ENCODE measurements around the gene IFT20.
"Not testable (repeated sequence)": the region's sequence is repeated elsewhere in the genome, so short reads cannot be mapped to it uniquely, and the experiment has no call there.

IFT20 gene

GRCh38 chr17:28298449-28298848, 36.8 kb downstream of the IFT20 start:
- DNase-seq = no peak

- DNase-seq = no peak
Measured at GRCh38 chr17:28295677-28296578, 39.3 kb downstream of the IFT20 start.

- no peak for DNase-seq
Measured at GRCh38 chr17:28293994-28294393, 41.3 kb downstream of the IFT20 start.

GRCh38 chr17:28292878-28293277, 42.4 kb downstream of the IFT20 start:
- DNase-seq = not testable (repeated sequence)

- no peak for DNase-seq
Measured at GRCh38 chr17:28291780-28292330, 43.4 kb downstream of the IFT20 start.

DNA sequence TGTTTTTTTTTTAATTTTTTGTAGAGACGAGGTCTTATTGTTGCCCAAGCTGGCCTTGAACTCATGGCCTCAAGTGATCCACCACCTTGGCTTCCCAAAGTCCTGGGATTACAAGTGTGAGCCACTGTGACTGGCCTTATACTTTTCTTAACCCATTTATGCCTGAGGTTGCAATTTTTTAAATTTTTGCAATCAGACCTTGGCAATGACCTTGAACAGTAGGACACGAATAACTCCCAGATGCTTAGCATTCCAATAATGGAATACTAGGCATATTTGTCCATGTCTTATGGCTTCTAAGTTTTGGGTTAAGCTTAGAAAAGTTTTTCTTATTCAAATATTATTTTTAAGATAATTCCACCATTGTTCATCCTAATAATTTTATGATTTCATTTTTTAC, 44.6 kb downstream of the IFT20 start:
- no peak for DNase-seq

- no peak for DNase-seq
Measured at GRCh38 chr17:28285965-28286364, 49.3 kb downstream of the IFT20 start.

GRCh38 chr17:28282596-28282995, 52.7 kb downstream of the IFT20 start:
- no peak for DNase-seq

DNA sequence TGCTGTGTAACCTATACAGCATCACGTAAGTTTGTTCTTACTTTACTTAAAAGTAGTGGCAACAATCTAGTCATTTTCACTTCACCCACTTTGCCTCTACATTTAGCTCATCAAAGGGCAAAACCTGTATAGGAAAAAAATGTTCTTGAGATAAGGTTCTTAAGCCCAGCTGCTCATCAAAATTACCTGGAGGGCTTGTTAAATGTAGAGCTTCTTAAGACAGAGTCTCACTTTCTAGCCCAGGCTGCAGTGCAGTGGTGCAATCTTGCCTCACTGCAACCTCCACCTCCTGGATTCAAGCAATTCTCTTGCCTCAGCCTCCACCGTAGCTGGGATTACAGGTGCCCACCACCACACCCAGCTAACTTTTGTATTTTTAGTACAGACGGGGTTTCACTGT, 54.4 kb downstream of the IFT20 start:
- DNase-seq = no peak

DNA sequence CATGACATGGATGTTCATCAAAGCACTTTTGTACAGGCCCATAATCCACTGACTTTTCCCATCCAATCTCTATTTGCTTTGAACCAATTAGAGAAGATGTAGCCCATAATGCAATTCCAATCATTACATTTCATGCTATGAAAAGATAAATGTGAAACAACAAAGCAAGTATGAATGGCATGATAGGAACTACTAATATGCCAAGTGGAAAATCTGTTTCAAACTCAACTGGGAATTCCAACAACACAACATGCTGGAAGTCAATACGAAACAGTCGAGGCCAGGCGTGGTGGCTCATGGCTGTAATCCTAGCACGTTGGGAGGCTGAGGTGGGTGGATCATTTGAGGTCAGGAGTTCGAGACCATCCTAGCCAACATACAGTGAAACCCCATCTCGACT, 55.9 kb downstream of the IFT20 start:
- DNase-seq = no peak
